K562 (cell line): ENCODE data around the gene PLD1. TPM values are rescaled to one million over a fixed set of nuclear protein-coding genes. Genes with fewer than 3 reads are reported as not detected.

Experiments used
- ATAC-seq: fragments of 200-7000 bp; cut with Tn5 transposase; 3 replicates; pipeline ENCODE4 v1.9.1; 2020; ENCODE audit warnings: moderate library complexity
- BruUV-seq: library from RNA; stranded (reverse); fragments of 400-500 nt; replicated peaks from 2 replicates; lab custom pipeline; 2021; lab: Mats Ljungman, UMichigan
- CTCF ChIA-PET: fragments of 300-600 bp; formaldehyde crosslinking; extraction: SDS; loops from one replicate; lab custom pipeline; 2021; ENCODE audit warnings: low intra/inter-chr PET ratio; lab: Yijun Ruan, JAX
- POLR2A ChIA-PET: fragments of 300-600, 350-650 bp; sonication (Branson Sonifier 250); formaldehyde crosslinking; extraction: SDS; loops from one replicate; lab custom pipeline; 2021; ENCODE audit warnings: antibody characterized with exemption, inconsistent platforms; lab: Yijun Ruan, JAX
- DNase-seq, 4 experiments: peaks; one replicate each; pipeline versions ENCODE4 v3.0.0 to v3.0.0-alpha.2; 2011 to 2018; ENCODE audit warnings: low spot score in 3 of 4, mixed read lengths in 3 of 4; ENCODE audit errors: extremely low read depth in 1 of 4
- FAIRE-seq: peaks from 2 replicates; lab custom pipeline; 2011; peaks lifted over from hg19 to GRCh38; lab: Jason Lieb, UNC
- H2AFZ ChIP-seq: 2 replicates; pipeline ENCODE4 v1.6.0; 2011; ENCODE audit warnings: low read depth, low read length, control low read depth, inconsistent platforms
- H3K27ac ChIP-seq: fragments of 200-600 bp; 3 replicates; pipeline ENCODE4 v1.8.0; 2011; ENCODE audit warnings: low read depth, mild to moderate bottlenecking, control low read depth, inconsistent platforms, low read length, moderate library complexity, mixed read lengths; ENCODE audit errors: extremely low read depth
- H3K27me3 ChIP-seq, 2 experiments: fragments of 300-600 bp in 1 of 2; 2 replicates in 1 of 2; 3 replicates in 1 of 2; pipeline versions ENCODE4 v1.6.0 to v1.8.0; 2011; ENCODE audit warnings: inconsistent platforms in 2 of 2, low read length in 2 of 2, mild to moderate bottlenecking in 1 of 2, mixed read lengths in 1 of 2, moderate library complexity in 1 of 2; ENCODE audit not compliant: control insufficient read depth in 2 of 2, insufficient read depth in 2 of 2
- H3K36me3 ChIP-seq: fragments of 300-600 bp; 3 replicates; pipeline ENCODE4 v1.8.0; 2011; ENCODE audit warnings: mild to moderate bottlenecking, low read length, inconsistent platforms; ENCODE audit not compliant: control insufficient read depth, insufficient read depth
- H3K4me1 ChIP-seq, 2 experiments: fragments of 200-600 bp in 1 of 2; replicated peaks in 1 of 2; 2 replicates in 1 of 2; 3 replicates in 1 of 2; pipeline versions ENCODE4 v1.5.1 to v1.8.0; 2011; ENCODE audit warnings: inconsistent platforms in 2 of 2, low read length in 2 of 2, mild to moderate bottlenecking in 1 of 2, mixed read lengths in 1 of 2, moderate library complexity in 1 of 2; ENCODE audit not compliant: control insufficient read depth in 2 of 2, insufficient read depth in 2 of 2
- H3K4me2 ChIP-seq: 2 replicates; pipeline ENCODE4 v1.6.1; 2011; ENCODE audit warnings: low read length, control low read depth, inconsistent platforms, mixed read lengths; ENCODE audit not compliant: insufficient read depth
- H3K4me3 ChIP-seq: fragments of 200-600 bp; sonication (generic), shearing (Covaris generic); 2 replicates; pipeline ENCODE4 v1.5.1; 2016; ENCODE audit warnings: control low read depth, inconsistent platforms
- H3K79me2 ChIP-seq: fragments of 200-600 bp; 3 replicates; pipeline ENCODE4 v1.8.0; 2011; ENCODE audit warnings: low read length, inconsistent platforms; ENCODE audit not compliant: control insufficient read depth, insufficient read depth
- H3K9ac ChIP-seq, 2 experiments: 2 replicates each; pipeline versions ENCODE4 v1.6.0 to v1.6.1; 2011; ENCODE audit warnings: low read depth in 2 of 2, low read length in 2 of 2, control low read depth in 1 of 2, inconsistent platforms in 1 of 2, mild to moderate bottlenecking in 1 of 2, mixed read lengths in 1 of 2; ENCODE audit not compliant: insufficient read depth in 1 of 2
- H3K9me1 ChIP-seq: one replicate; pipeline ENCODE4 v1.6.0; 2011; ENCODE audit warnings: inconsistent platforms, mild to moderate bottlenecking, low read length, moderate library complexity; ENCODE audit not compliant: control insufficient read depth, insufficient read depth
- H3K9me3 ChIP-seq: replicated peaks from 2 replicates; pipeline ENCODE4 v1.5.1; 2011; ENCODE audit warnings: low read depth, low read length, inconsistent platforms; ENCODE audit not compliant: control insufficient read depth, insufficient read depth
- H4K20me1 ChIP-seq: replicated peaks from 2 replicates; pipeline ENCODE4 v1.6.1; 2011; ENCODE audit warnings: low read length, inconsistent platforms, mixed read lengths; ENCODE audit not compliant: control insufficient read depth, insufficient read depth
- EZH2 ChIP-seq: IDR thresholded peaks from 2 replicates; pipeline ENCODE4 v1.6.1; 2012; ENCODE audit warnings: low read depth, mild to moderate bottlenecking, inconsistent platforms, low read length, borderline replicate concordance
- NFXL1 ChIP-seq: fragments of 450-650 bp; formaldehyde crosslinking; IDR thresholded peaks from 2 replicates; pipeline ENCODE4 v1.4.0; 2021; ENCODE audit warnings: mild to moderate bottlenecking
- XRCC5 ChIP-seq: fragments of 200-400 bp; formaldehyde crosslinking; IDR thresholded peaks from 2 replicates; pipeline ENCODE4 v1.6.1; 2017; ENCODE audit warnings: low read depth, mild to moderate bottlenecking, low read length
- WGBS: fragments of 100-300 bp; shearing (Covaris generic); methylation state at CpG from one replicate; pipeline ENCODE4 v1.1.6; 2016; ENCODE audit warnings: low coverage, mixed read lengths; ENCODE audit not compliant: insufficient coverage; ENCODE audit errors: missing lambda C conversion rate; 5-methylcytosine and 5-hydroxymethylcytosine counted together
- in situ Hi-C: fragments of 300-500 bp; cut with MboI; formaldehyde crosslinking; loops from 4 replicates; pipeline ENCODE4 v1.15.0; 2018; ENCODE audit warnings: inconsistent platforms, mixed read lengths
- intact Hi-C: fragments of 100-400 bp; cut with micrococcal nuclease; formaldehyde crosslinking; loops from 2 replicates; pipeline ENCODE4 v1.14.2; 2022
- polyA plus RNA-seq, 8 experiments: library from polyadenylated mRNA; depleted of rRNA in 4 of 8; stranded (reverse) in 5 of 8; unstranded in 3 of 8; fragments of >200 nt; fragmentation: Nextera tagmentation in 2 of 8; fragmentation: Illumina TruSeq in 1 of 8; extraction: Ambion mirVana in 2 of 8; extraction: Trizol in 1 of 8; gene quantifications; 2 replicates each; pipeline versions ENCODE4 v1.2.1 to v1.2.3, GENCODE V29; 2011 to 2014; ENCODE audit warnings: inconsistent platforms in 1 of 8, missing spikeins in 1 of 8
- total RNA-seq, 7 experiments: library from RNA; depleted of rRNA in 6 of 7; stranded (reverse); fragments of >200 nt in 6 of 7; fragmentation: Illumina TruSeq in 2 of 7; extraction: Trizol in 2 of 7; gene quantifications; 2 replicates each; pipeline versions ENCODE4 v1.2.1 to v1.2.3, GENCODE V29; 2011 to 2021; ENCODE audit warnings: low replicate concordance in 1 of 7
- TF ChIP-seq, protein P1 (sequence below): fragments of 250-450 bp; sonication (Bioruptor Pico); IDR thresholded peaks from 2 replicates; pipeline ENCODE4 v1.6.1; 2021; ENCODE audit warnings: mild to moderate bottlenecking
- TF ChIP-seq, protein P2 (sequence below): fragments of 450-650 bp; formaldehyde crosslinking; IDR thresholded peaks from 2 replicates; pipeline ENCODE4 v1.4.0; 2022; ENCODE audit warnings: missing genetic modification characterization
- TF ChIP-seq, protein P3 (sequence below): fragments of 250-450 bp; sonication (Bioruptor Pico); IDR thresholded peaks from 2 replicates; pipeline ENCODE4 v1.4.0; 2020

Gene PLD1
- total and polyA plus RNA-seq, 9 of the 15 experiments (the other 6 are each of a cell fraction or from before 2014, with no cell fraction given): 8.4 to 26.1 (median 18.6) TPM

DNA sequence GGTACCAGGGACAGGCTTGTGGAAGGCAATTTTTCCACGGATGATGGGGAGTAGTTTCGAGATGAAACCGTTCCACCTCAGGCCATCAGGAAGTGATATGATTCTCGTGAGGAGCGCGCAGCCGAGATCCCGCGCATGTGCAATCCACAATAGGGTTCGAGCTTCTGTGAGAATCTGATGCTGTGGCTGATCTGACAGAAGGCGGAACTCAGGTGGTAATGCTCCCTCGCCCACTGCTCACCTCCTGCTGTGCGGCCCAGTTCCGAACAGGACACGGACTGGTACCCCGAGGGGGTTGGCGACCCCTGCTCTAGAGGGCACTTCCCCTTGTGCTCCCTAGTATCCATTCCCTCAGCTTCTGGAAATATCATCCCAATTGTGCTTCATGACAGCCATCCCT, 99.9 kb downstream of the PLD1 start:
- TF ChIP-seq EZH2 (no peak), XRCC5 (no peak), NFXL1 (no peak)
- TF ChIP-seq, protein P1, sequence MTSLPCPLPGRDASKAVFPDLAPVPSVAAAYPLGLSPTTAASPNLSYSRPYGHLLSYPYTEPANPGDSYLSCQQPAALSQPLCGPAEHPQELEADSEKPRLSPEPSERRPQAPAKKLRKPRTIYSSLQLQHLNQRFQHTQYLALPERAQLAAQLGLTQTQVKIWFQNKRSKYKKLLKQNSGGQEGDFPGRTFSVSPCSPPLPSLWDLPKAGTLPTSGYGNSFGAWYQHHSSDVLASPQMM (CRISPR knock-in tag): no peak
- TF ChIP-seq, protein P2, sequence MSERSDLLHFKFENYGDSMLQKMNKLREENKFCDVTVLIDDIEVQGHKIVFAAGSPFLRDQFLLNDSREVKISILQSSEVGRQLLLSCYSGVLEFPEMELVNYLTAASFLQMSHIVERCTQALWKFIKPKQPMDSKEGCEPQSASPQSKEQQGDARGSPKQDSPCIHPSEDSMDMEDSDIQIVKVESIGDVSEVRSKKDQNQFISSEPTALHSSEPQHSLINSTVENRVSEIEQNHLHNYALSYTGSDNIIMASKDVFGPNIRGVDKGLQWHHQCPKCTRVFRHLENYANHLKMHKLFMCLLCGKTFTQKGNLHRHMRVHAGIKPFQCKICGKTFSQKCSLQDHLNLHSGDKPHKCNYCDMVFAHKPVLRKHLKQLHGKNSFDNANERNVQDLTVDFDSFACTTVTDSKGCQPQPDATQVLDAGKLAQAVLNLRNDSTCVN: no peak
- TF ChIP-seq, protein P3, sequence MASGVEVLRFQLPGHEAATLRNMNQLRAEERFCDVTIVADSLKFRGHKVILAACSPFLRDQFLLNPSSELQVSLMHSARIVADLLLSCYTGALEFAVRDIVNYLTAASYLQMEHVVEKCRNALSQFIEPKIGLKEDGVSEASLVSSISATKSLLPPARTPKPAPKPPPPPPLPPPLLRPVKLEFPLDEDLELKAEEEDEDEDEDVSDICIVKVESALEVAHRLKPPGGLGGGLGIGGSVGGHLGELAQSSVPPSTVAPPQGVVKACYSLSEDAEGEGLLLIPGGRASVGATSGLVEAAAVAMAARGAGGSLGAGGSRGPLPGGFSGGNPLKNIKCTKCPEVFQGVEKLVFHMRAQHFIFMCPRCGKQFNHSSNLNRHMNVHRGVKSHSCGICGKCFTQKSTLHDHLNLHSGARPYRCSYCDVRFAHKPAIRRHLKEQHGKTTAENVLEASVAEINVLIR (CRISPR knock-in tag): no peak
- TF ChIP-seq, all 486 proteins: peak for 0
- Histone ChIP-seq H3K27ac (no peak overlapping the region), H3K36me3 (peaks cover 11% of the 10 kb centered on the region; the same call in 1 of the 3 replicates), H4K20me1 (no peaks in the 10 kb centered on the region), H3K9me3 (no peaks in the 10 kb centered on the region), H3K79me2 (no peaks in the 10 kb centered on the region), H2AFZ (no peak overlapping the region), H3K9ac (no peak overlapping the region), H3K4me1 (no peaks in the 10 kb centered on the region), H3K9me1 (no peaks in the 10 kb centered on the region), H3K4me3 (no peak overlapping the region), H3K27me3 (no peaks in the 10 kb centered on the region), H3K4me2 (no peak overlapping the region)
- BruUV-seq: no TSS peak
- in situ Hi-C loops (no loop called here), intact Hi-C loops (no loop called here)
- ATAC-seq (no peak), DNase-seq (no peak), FAIRE-seq (no peak)
- CTCF ChIA-PET: no interaction called here
- WGBS: 95% methylated on average over 11 of the region's 17 CpGs
- POLR2A ChIA-PET: no interaction called here
